ENCODE data around the gene MATN4. TPM values are rescaled to one million over a fixed set of nuclear protein-coding genes. Genes with fewer than 3 reads are reported as not detected.

The MATN4 gene
- total and polyA plus RNA-seq, 2 of the 13 experiments (the other 11 are each of a cell fraction or from before 2014, with no cell fraction given): not detected

DNA sequence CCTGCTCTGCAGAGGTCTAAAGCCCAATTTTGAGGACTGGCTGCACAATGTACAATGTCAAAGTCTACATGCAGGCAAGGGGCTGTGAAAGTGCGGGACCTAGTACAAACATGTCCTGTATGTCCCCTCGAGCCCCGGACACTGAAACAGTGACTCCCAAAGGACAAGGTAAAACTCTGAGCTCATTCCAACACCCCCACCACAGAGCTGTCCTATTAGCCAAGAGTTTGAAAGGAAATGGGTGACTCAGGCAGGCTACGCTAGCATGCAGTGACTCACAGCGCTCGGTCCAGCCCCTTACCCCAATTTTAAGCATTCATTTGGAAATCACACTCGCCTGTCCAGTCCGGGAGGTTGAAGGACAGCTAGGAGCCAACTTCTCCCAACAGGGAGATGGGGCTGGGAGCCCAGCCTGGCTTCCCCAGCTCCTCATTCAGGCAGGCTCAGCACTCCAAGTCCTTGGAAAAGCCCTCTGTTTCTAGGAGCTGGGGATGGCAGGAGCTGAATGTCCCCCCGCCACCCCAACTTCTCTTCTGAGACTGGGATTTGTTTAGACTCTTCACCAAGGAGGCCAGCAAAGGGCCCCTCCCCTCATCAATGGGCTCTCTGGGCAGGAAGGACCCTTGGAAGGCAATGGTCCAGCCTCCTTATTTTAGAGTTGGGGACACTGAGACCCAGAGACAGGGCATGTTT, 36.2 kb upstream of the MATN4 start (continued):
- TF ChIP-seq, protein P1, sequence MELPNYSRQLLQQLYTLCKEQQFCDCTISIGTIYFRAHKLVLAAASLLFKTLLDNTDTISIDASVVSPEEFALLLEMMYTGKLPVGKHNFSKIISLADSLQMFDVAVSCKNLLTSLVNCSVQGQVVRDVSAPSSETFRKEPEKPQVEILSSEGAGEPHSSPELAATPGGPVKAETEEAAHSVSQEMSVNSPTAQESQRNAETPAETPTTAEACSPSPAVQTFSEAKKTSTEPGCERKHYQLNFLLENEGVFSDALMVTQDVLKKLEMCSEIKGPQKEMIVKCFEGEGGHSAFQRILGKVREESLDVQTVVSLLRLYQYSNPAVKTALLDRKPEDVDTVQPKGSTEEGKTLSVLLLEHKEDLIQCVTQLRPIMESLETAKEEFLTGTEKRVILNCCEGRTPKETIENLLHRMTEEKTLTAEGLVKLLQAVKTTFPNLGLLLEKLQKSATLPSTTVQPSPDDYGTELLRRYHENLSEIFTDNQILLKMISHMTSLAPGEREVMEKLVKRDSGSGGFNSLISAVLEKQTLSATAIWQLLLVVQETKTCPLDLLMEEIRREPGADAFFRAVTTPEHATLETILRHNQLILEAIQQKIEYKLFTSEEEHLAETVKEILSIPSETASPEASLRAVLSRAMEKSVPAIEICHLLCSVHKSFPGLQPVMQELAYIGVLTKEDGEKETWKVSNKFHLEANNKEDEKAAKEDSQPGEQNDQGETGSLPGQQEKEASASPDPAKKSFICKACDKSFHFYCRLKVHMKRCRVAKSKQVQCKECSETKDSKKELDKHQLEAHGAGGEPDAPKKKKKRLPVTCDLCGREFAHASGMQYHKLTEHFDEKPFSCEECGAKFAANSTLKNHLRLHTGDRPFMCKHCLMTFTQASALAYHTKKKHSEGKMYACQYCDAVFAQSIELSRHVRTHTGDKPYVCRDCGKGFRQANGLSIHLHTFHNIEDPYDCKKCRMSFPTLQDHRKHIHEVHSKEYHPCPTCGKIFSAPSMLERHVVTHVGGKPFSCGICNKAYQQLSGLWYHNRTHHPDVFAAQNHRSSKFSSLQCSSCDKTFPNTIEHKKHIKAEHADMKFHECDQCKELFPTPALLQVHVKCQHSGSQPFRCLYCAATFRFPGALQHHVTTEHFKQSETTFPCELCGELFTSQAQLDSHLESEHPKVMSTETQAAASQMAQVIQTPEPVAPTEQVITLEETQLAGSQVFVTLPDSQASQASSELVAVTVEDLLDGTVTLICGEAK (IDR thresholded peaks at IDR 0.05): no peak
- TF ChIP-seq, protein P1 (CRISPR knock-in tag; IDR thresholded peaks at IDR 0.05): peak; percentile 72; the same call in 1 of the 2 replicates
- TF ChIP-seq ZNF749 (CRISPR knock-in tag; IDR thresholded peaks at IDR 0.05; ENCODE audit: borderline replicate concordance) (0 out of 2 replicates have a peak, but pooled peaks have one; percentile 54), U2AF1 (optimal IDR thresholded peaks at IDR 0.05; ENCODE audit: low read depth, low read length) (peak; percentile 1), XRCC5 (optimal IDR thresholded peaks at IDR 0.05; ENCODE audit: low read length) (peak; percentile 41), ZNF746 (CRISPR knock-in tag; IDR thresholded peaks at IDR 0.05) (peak; percentile 70), HOXA3 (CRISPR knock-in tag; IDR thresholded peaks at IDR 0.05) (peak; percentile 76), SNRNP70 (IDR thresholded peaks at IDR 0.05; ENCODE audit: low read depth, low read length) (no peak), IKZF1 (IDR thresholded peaks at IDR 0.05) (no peak), ZNF296 (CRISPR knock-in tag; conservative IDR thresholded peaks at IDR 0.05) (peak; percentile 42; the same call in 1 of the 2 replicates), ZNF564 (CRISPR knock-in tag; IDR thresholded peaks at IDR 0.05) (peak; percentile 81; the same call in 1 of the 2 replicates), ZFP82 (CRISPR knock-in tag; IDR thresholded peaks at IDR 0.05; ENCODE audit: borderline replicate concordance) (peak; percentile 56; the same call in 1 of the 2 replicates)
- TF ChIP-seq, protein P2, sequence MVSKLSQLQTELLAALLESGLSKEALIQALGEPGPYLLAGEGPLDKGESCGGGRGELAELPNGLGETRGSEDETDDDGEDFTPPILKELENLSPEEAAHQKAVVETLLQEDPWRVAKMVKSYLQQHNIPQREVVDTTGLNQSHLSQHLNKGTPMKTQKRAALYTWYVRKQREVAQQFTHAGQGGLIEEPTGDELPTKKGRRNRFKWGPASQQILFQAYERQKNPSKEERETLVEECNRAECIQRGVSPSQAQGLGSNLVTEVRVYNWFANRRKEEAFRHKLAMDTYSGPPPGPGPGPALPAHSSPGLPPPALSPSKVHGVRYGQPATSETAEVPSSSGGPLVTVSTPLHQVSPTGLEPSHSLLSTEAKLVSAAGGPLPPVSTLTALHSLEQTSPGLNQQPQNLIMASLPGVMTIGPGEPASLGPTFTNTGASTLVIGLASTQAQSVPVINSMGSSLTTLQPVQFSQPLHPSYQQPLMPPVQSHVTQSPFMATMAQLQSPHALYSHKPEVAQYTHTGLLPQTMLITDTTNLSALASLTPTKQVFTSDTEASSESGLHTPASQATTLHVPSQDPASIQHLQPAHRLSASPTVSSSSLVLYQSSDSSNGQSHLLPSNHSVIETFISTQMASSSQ (IDR thresholded peaks at IDR 0.05; ENCODE audit: low read depth): peak; percentile 33; the same call in 1 of the 2 replicates
- TF ChIP-seq, protein P2 (CRISPR knock-in tag; IDR thresholded peaks at IDR 0.05; ENCODE audit: borderline replicate concordance): peak; percentile 75
- TF ChIP-seq, protein P3, sequence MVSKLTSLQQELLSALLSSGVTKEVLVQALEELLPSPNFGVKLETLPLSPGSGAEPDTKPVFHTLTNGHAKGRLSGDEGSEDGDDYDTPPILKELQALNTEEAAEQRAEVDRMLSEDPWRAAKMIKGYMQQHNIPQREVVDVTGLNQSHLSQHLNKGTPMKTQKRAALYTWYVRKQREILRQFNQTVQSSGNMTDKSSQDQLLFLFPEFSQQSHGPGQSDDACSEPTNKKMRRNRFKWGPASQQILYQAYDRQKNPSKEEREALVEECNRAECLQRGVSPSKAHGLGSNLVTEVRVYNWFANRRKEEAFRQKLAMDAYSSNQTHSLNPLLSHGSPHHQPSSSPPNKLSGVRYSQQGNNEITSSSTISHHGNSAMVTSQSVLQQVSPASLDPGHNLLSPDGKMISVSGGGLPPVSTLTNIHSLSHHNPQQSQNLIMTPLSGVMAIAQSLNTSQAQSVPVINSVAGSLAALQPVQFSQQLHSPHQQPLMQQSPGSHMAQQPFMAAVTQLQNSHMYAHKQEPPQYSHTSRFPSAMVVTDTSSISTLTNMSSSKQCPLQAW (CRISPR knock-in tag; IDR thresholded peaks at IDR 0.05): peak; percentile 70
